GM23248 (cell line): ENCODE measurements around the gene CEP112.

Experiments
- EZH2 ChIP-seq: fragments of 200-600 bp; sonication (generic); IDR thresholded peaks from 2 replicates; pipeline ENCODE4 v1.6.1; 2018; ENCODE audit warnings: antibody characterized with exemption, mild to moderate bottlenecking; ENCODE audit not compliant: insufficient read depth, poor library complexity, severe bottlenecking
- EZH2phosphoT487 ChIP-seq: fragments of 200-600 bp; sonication (generic); IDR thresholded peaks from 2 replicates; pipeline ENCODE4 v1.6.1; 2018; ENCODE audit warnings: antibody characterized with exemption, moderate library complexity, mild to moderate bottlenecking, low read depth; ENCODE audit not compliant: insufficient read depth

GRCh38 chr17:65953316-65954147, 238.4 kb downstream of the CEP112 start:
- TF ChIP-seq EZH2 (no peak), EZH2phosphoT487 (no peak)
